ENCODE measurements around the gene KRTDAP.

The KRTDAP gene, protein sequence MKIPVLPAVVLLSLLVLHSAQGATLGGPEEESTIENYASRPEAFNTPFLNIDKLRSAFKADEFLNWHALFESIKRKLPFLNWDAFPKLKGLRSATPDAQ

DNA sequence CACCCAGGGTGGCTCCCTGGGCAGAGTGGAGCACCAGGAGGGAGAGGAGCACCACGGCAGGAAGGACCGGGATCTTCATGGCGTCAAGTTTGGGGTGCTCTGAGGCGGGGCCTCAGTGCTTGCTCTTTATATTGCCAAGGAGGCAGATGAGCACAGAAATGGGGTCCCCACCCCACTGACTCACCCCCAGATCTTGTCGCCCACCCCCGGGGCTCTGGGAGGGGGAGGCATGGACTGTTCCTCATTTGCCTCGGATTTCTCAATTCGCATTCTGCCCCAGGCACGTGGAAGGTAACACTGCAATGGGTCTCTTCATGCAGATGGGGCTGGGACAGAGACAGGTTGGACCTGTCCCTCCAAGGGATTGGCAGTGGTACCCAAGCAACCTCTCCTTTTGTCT, at the start of gene KRTDAP:
KRTDAP (minus strand) TSS at position 101 of the 400 bp plus-strand sequence; CDS start at position 79, 22 bp downstream.
- no peak for DNase-seq

DNA sequence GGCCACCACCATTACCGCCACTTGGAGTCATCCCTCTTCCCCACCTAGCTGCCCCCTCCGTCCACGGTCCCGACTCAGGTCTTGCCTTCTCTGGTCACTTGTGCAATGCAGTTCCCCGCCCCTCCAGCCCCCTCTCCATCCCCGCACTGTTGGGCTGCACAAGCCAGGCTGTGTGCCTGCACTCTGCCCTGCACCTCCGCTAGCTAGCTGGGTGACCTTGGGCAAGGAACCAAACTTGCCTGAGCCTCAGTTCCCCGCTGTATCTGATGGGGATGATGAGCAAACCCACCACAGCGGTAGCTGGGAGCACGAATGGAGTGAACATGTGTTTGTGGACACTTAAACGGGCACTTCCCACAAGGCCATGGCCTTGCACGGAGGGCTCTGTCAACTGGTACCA, 49.6 kb upstream of the KRTDAP start:
- DNase-seq = no peak

DNA sequence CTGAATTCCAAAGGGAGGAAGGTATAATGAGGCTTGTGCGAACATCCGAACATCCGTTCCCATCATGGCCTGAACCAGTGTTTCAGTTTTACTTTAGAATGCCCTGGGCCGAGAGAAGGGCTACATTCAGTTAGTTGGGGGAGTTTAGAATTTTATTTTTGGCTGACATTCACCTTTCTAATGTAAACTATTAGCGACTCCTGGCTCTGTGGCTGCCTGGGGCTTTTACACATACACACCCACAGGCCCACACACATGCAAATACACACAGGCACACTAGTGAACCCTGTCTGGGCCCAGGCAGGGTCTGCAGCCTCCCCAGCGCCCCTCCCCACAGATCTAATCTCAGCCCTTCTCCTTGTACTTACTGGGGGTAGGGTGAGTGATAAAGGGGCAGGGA, 49.0 kb upstream of the KRTDAP start:
- no peak for DNase-seq

DNA sequence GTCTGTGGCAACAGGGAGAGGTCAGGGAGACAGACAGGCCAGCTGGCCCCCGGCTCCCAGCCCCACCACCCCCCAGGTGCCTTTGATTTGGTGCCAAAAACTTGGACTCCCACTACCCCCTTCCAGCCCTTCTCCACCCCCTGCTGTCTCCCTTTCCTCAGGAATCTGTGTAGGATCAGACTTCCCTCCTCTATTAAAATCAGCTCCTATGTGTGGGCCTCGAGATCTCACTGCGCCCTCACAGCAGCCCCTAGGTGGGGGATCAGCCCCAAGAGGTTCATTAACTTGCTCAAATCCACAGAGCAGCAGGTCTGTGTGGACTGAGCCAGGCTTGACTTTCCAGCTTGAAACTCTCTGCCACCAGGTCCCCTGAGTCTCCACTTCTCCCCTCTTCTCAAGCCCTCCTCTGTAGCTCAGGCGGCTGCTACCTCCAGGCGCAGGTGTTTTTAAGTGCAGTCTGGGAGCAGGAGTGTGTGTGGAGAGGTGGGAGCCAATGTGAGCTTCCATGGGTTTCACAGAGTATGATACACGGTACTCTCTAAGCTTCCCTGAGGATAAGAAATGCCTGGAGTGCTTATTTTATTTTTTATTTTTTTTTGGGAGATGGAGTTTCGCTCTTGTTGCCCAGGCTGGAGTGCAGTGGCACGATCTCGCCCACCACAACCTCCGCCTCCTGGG, 44.7 kb upstream of the KRTDAP start:
- peak; percentile 27 for DNase-seq

DNA sequence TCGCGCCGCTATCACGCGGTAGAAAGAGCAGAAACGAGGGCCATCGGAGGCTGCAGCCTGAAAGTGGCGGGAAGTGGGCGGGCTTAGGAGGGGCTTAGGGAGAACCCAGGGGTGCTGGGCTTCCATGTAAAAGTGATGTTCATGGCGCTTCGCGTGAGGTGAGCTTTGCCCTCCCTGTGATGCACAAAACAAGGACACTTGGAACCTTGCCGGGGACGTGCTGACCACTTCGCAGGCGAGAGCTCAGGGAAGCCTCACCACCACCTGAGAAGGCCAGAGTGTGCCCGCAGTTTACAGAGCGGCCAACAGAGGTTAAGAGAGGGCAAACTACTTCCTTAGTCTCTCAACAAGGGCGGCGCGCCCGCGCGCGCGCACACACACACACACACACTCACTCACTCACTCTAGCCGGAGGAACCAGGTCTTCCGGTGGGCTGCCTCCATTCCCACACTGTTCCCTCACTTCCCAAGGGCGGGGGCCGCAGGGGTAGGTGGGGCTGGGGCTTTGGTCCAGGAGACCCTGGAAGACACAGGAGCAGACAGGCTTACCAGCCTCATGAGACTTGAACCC, 43.6 kb upstream of the KRTDAP start:
- DNase-seq = peak; percentile 58

DNA sequence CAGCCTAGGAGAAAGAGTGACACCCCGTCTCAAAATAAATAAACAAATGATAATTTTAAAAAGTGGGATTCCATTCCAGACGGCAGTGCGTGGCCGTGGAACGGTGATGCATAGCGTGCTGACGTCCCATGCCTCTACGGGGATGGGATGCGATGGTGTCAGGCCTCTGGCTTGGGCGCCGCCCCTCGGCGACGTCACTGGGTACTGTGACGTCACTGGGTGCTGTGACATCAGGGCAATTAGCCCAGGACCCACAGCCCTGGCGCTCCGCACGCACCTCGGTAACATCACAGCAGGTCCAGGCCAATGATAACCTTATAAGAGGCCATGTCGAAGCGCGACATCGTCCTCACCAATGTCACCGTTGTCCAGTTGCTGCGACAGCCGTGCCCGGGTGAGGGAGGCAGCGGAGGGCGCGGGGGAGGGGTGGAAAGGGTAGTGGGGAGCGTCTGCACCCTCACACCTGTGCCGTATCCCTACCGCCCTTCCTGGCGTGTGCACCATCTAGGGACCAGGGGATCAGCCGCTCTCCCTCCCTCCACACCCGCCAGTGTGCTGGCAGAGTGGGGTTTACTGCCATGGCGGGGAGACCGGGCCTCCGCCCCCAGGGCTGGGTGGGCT, 43.0 kb upstream of the KRTDAP start, which contains the start of gene GAPDHS:
GAPDHS (plus strand) TSS at position 256 of the 621 bp plus-strand sequence; CDS start at position 328, 72 bp downstream.
- no peak for DNase-seq

DNA sequence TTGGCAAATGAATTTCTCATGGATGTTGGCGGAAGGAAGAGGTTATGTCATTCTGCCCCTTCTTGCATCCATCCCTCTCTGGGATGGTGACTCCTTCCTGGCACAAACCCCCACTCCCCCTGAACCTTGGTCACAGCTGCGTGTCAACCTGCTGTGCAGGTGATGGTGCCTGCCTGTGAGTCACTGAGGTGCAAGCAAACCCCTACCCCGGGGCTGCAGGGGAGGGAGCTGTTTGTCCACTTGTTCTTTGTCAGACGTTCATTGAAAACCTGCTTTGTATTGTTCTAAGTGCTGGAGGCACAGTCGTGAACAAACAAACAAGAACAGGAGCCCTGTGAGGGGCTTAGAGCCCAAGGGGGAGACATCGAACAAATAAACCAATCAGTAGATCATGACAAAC, 41.0 kb upstream of the KRTDAP start:
- DNase-seq = peak; percentile 65

DNA sequence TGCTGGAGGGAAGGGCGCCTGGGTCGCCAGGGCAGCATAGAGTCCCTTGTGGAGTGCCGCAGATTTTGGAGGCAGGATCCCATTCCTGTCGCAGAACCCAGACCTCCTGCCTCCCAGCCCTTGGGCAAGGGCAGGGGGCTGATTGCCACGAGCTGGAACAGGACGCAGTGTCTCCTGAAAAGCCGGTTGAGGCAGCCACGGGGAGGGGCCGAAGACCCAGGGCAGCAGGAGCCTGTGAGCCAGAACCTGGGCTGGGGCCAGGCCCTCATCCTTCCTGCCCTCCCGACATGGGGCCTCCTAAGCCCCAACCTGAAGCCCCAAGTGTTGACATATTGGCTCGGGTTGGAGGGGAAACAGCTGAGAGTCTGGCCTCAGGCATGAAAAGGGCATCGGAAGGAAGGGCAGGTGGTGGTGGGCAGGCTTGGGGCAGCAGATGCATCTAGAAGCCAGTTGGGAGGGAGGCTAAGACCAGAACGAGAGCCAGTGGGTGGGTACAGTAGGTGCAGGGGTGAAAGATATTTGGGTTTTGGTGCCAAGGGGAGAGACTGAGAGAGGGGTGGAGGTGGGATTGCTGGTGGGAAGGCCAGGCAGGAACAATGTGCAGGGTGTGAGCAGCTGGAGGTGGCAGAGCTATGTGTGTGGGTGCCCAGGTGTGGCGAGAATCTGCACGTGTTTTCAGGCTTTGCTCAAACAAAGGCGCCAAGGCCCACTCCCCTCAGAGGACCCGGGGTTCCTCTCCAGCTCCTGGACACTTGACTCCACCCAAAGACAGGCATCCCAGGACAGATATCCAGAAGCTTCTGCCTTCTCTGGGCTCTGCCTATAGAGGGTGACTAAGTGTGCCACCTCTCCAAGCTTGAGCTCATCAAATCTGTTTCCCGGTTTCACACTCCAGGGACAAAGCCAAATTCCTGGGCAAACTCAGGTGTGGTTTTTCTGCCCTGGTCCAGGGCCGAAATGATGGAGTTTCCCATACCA, 39.3 kb upstream of the KRTDAP start:
- no peak for DNase-seq

DNA sequence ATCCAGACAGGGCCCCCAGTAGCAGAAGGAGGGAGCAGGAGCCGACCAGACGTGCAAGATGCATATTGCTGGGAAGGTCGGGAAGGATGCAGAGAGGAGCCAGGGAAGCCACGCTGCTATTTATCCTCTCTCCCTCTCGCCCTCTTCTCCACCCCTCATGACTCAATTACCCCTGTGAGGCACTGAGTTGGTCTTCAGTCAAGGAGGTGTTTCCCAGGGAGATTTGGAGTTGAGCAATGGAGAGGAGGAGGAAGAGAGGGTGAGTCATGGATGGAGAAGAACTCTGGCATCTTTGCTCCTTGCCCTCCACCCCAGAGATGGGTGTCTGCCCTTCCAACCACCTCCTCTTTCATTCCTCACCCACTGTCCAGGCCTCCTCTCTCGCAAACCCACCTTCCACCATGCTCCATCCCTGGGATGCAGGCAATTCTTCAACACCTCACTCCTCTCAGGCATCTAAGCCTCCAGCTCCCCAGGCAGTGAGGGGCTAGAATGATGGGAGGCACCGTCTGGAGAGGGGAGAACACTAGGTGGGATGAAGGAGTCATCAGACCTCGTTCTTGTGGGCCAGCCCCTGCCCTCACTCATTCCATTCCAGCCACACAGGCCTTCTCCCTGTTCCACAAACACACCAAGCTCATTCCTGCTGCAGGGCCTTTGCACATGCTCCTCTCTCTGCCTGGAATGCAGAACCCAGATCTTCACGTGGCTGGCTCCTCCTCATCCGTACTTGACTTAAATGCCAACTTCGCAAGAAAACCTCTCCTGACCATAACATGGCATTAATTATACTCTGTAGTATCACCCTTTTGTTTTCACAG, 38.2 kb upstream of the KRTDAP start, which contains the start of gene SBSN:
SBSN (minus strand) TSS at position 94 of the 821 bp plus-strand sequence; CDS start at position 64, 30 bp downstream.
- DNase-seq = no peak

DNA sequence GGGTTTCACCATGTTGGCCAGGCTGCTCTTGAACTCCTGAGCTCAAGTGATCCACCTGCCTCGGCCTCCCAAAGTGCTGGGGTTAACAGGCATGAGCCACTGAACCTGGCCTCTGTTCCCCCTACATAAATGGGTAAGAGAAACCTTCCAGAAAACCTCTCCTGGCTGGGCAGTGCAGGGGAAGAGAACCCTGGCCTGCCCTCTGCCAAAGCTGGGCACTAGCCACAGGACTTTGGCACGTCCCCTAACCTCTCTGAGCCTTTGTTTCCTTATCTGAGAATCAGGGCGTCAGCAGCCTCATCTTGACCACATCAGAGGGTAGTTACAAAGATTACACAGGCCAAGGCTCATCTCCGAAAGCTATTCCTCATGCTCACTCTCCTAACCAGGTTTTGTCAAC, 35.6 kb upstream of the KRTDAP start:
- no peak for DNase-seq

DNA sequence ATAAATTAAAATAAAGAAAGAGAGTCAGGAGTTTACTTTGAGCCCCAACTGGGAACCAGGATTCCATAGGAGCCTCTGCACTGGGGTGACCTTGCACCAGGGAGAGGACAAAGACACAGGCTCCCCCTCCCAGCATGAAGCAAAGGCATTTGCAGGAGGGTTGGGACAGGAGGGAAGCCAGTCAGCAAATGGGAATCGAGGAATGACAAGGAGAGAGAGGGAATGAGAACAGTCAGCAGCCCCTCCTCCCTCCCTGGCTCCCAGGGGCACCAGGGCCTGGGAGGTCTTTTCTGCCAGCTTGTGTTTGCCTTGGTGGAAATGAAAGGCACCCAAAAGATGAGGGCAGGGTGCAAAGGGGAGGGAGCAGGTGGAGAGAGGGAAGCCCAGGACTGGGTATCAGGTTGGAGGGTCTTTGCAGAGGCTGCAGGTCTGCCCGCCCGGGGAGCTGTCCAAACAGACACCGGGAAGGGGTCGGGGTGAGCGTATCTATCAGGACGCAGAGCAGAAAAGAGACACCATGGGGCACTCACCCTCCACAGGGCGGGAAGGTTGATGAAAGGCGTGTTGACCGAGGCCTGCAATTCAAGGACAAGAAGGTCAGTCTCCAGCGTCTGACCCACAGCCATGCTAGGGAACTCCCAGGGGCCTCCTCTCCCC, 34.0 kb upstream of the KRTDAP start:
- no peak for DNase-seq

DNA sequence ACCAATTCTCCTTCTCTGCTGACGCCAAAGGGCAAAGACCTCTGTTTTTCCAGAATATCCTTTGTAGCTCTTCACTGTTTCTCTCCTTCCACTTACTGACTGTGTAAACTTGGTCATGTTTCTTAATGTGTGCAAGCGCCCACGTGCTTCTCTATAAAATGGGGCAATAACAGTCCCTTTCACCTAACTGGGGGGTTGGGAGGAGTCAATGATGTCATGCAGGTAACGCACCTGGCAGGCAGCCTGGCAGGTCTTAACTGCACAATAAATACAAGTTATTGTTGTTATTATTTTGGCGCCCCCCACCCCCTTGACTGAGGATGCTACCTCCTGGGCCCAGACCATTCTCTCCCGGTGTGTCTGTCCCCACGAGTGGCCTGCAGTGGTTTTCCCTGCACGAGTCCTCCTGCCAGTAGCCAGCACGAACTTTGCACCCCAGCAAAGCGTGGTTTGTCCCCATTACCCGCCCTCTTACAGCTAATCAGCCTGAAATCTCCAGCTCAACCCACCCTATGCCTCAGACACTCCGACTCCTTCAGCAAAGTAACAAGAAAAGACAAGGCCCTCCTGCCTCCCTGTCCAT, 32.6 kb upstream of the KRTDAP start:
- no peak for DNase-seq

DNA sequence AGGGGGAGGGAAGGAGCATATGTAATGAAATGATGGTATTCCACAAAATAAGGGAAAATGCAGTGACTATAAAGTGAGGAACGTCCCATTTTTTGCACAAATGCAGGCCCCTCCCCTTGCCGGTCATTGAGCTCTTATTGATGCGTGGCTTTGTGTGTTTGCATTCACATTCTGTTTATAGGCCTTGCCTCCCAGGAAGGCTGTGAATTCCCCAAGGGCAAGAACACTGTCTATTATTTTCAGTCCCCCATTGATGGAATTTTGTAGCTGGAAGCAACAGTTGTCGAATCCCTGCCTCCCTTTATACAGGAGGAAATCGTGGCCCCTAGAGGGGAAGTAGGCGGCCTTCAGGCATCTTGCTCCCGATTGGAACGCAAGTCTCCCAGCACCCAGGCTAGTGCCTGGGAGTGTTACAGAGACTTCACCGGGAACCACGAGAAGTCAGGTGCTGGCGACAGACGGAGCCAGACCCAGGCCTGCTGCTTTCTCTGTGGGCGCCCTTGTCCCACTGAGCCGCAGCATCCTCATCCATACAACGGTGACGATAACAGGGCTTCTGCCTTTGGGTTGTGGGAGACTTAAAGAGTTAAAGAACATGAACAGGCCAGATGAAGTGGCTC, 31.0 kb upstream of the KRTDAP start:
- DNase-seq = peak; percentile 63

DNA sequence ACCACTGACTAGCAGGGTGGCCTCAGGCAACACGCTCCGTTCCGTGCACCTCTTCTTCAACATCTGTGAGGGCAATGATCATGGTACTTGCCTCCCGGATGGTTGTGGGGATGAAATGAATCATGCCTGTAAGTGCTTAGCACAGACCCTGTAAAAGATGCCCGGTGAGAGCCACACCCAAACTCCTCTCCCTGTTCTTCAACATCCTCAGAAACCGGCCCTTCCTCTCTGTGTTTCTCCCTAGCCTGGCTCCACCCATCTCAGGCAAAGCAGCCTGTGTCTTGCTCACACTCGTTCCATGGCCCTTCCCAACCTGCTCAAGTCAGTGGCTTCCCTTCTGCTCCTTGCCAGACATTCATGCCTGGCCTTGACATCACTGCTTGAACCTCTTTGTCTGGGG, 29.0 kb upstream of the KRTDAP start:
- DNase-seq = no peak

DNA sequence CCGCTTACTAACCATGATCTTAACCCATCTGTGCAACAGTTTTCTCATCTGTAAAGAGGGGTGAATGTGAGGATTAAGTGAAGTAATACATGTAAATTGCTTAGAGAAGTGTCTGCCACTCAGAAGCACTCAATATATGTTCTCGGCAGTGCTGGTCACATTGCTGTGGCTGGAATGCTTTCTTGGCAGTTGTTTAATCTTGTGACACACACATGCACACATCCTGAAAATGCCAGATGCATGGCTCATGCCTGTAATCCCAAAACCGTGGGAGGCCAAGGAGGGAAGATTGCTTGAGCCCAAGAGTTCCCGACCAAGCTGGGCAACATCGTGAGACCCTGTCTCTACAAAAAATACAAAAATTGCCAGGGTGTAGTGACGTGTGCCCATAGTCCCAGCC, 28.0 kb upstream of the KRTDAP start:
- no peak for DNase-seq

DNA sequence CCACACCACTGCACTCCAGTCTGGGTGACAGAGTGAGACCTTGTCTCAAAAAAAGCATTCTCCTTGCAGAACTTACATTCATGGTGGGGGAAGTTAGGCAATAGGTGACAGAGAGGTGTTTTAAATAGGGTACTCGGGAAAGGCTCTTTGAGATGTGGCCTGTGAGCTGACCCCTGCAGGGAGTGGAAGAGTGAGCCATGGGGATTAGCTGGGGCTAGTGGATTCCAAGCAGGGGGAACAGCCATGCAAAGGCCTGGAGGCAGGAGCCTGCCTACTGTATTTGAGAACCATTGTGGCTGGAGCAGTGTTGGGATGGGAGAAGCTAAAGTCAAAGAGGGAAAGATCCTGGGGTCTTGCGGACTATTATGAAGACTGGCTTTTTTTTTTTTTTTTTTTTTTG, 27.1 kb upstream of the KRTDAP start:
- no peak for DNase-seq

DNA sequence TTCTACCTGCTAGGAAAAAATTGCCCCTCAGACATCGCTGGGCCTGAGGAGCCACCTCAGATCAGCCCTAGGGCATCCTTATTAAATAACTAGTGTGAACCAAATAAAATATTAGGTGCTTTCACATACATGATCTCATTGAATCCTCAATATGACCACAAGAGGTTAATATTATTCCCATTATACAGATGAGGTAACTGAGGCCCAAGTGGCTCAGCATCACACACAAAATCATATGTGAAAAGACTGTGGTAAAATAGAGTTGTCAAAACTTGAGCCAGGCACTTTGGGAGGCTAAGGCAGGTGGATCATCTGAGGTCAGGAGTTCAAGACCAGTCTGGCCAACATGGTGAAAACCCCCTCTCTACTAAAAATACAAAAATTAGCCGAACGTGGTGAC, 26.0 kb upstream of the KRTDAP start:
- no peak for DNase-seq

DNA sequence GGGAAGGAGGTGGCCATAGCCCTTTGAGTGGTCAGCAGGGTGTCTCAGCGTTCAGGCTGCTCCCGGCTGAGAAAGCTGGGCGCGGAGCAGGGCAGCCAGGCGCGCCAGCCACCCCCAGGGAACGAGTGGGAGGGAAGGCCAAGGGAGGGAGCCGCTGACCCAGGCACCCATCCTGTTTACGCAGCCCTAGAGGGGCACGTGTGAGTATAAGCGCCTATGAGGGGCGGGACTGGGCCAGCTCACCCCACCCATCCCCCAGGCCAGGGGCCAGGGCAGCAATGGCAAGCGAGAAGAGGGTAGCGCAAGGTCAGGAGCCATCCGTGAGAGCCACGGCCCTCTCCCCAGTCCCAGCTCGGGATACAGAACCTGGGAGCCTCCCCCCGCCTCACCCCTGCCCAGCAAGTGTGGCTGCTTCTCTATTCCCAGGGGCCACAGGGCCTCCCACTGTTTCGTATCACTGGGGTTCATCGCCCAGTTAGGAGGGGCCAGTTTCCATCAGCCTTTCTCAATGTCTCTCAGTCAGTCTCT, 24.1 kb upstream of the KRTDAP start:
- DNase-seq = no peak

DNA sequence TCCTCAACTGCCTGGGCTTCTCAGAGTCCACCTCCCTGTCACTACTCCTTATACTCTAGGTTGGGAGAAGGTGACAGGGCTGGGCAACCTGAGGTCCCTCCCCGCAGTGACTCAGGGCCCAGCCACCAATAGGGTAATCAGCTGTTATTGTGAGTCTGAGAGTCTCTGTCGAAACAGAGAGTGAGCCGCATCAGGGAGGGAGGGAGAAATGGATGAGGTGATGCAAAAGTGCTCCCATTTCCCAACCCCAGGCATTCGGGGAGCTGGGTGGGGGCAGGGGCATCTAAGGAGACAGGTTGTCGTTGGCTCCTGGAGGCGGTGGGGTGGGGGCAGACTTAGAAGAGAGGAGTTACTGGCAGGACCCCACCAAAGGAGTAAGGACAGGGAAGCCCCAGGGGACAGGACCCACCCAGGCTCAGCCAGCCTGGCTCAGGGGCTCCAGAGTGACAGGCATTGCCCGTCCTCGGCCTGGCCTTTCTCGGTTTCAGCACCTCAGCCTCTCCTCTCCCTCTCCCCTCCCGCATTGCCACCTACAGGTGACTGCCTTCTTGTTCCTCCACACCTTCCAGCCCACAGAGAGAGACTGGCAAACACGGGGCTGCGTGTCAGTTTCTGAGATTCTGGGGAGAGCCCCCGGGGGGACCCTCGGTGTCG, 23.5 kb upstream of the KRTDAP start, which contains the start of gene DMKN:
DMKN (minus strand) TSS at position 22 of the 654 bp plus-strand sequence. CDS start 174 bp downstream, outside the sequence.
- peak; percentile 48 for DNase-seq

Data from DMS53 (cell line).